Sigmoid colon (tissue), 7 donors: ENCODE data around the gene DPP8. TPM values are rescaled to one million over a fixed set of nuclear protein-coding genes. Genes with fewer than 3 reads are reported as not detected.
A peak's percentile ranks its signal among the peaks of the same experiment; 100 is the strongest.

Experiments used
- DNase-seq: peaks from one replicate; pipeline ENCODE4 v3.0.0-alpha.2; 2019
- H3K27ac ChIP-seq, 4 donors: fragments of 200-600 bp; sonication (generic); one replicate each; pipeline ENCODE4 v1.5.1; 2016 to 2019; ENCODE audit warnings: mild to moderate bottlenecking in 1 of 4
- H3K27me3 ChIP-seq, 3 donors: fragments of 200-600 bp; sonication (generic); one replicate each; pipeline ENCODE4 v1.5.1; 2019; ENCODE audit warnings: mild to moderate bottlenecking in 1 of 3
- H3K36me3 ChIP-seq, 4 donors: fragments of 200-600 bp; sonication (generic); one replicate each; pipeline ENCODE4 v1.5.1; 2016 to 2019
- H3K4me1 ChIP-seq, 4 donors: fragments of 200-600 bp; sonication (generic); one replicate each; pipeline ENCODE4 v1.5.1; 2017 to 2019
- H3K4me3 ChIP-seq, 4 donors: fragments of 200-600 bp; sonication (generic); one replicate each; pipeline ENCODE4 v1.5.1; 2017 to 2019; ENCODE audit warnings: mild to moderate bottlenecking in 2 of 4, moderate library complexity in 1 of 4
- H3K9me3 ChIP-seq, 4 donors: fragments of 200-600 bp in 3 of 4; sonication (generic) in 3 of 4; one replicate each; pipeline versions ENCODE4 v1.5.1 to v1.6.1; 2013 to 2019
- EP300 ChIP-seq, 4 donors: sonication (generic); formaldehyde crosslinking; IDR thresholded peaks; one replicate each; pipeline ENCODE4 v1.6.1; 2017; ENCODE audit warnings: antibody characterized with exemption in 4 of 4
- POLR2A ChIP-seq, 2 donors: fragments of 450-650 bp; IDR thresholded peaks; one replicate each; pipeline ENCODE4 v1.6.1; 2016; ENCODE audit warnings: antibody characterized with exemption in 2 of 2, mild to moderate bottlenecking in 2 of 2, moderate library complexity in 2 of 2
- POLR2AphosphoS5 ChIP-seq, 4 donors: sonication (generic); formaldehyde crosslinking; IDR thresholded peaks; one replicate each; pipeline ENCODE4 v1.6.1; 2017; ENCODE audit warnings: antibody characterized with exemption in 4 of 4
- WGBS, 2 donors: extraction: QIAGEN DNeasy Blood & Tissue Kit; methylation state at CpG; one replicate each; pipeline ENCODE4 v1.1.7; 2013; 5-methylcytosine and 5-hydroxymethylcytosine counted together
- intact Hi-C: fragments of 100-400 bp; cut with DNase I; formaldehyde crosslinking; loops from one replicate; pipeline ENCODE4 v1.15.1; 2023
- polyA plus RNA-seq, 3 donors: library from polyadenylated mRNA; stranded (reverse); fragments of 200-250 nt; gene quantifications; one replicate each; pipeline ENCODE4 v1.2.3, GENCODE V29; 2013
- total RNA-seq, 4 donors: library from RNA; depleted of rRNA; stranded (reverse); fragments of >200 nt; gene quantifications; one replicate each; pipeline ENCODE4 v1.1.0, GENCODE V29; 2016
- TF ChIP-seq, protein P1 (sequence below), 4 experiments: fragments of 450-650 bp in 3 of 4; fragments of 200-600 bp in 1 of 4; IDR thresholded peaks; one replicate each; pipeline ENCODE4 v1.5.1; 2016 to 2019; ENCODE audit warnings: antibody characterized with exemption in 4 of 4, mild to moderate bottlenecking in 3 of 4, moderate library complexity in 2 of 4
- donor health status: healthy with polysubstance abuse.
- donor health status: Bipolar disorder and iron deficiency.
- donor health status: healthy.

DPP8 gene
- total and polyA plus RNA-seq, 7 donors, result 8.4 to 40.3 (median 29.5) TPM

DNA sequence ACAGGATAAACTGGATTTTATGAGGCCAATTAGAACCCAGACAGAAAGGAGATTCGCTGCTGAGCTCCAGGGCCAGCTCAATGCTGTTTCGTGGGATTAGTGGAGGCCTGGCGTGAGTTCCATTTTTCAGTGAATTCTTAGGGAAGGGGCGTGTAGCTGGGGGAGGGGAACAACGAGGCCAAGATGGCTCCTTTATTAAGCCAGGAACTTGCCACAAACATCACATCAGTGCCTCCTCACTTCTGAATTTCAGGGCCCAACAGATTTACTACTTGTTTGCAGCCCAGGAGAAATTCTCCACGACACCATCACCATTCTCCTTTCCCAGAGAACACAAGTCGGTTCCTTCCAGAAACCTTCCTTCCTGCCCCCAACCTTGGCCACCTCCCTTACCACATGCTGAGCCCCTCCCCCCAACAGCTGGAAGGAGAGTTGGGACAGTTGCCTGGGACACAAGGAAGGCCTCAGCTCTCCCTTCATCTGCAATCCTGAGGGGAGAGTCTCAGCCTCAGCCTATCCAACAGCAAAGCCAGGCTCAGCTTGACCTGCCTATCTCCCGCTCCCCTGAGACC, 100.6 kb downstream of the DPP8 start:
- Histone ChIP-seq H3K27me3 (peaks cover 0 to 52% (median 8%) of the 10 kb centered on the region in 3 donors), H3K4me3 (no peak overlapping the region), H3K9me3 (no peaks in the 10 kb centered on the region), H3K27ac (no peak overlapping the region), H3K36me3 (no peaks in the 10 kb centered on the region), H3K4me1 (peaks cover 0 to 21% (median 18%) of the 10 kb centered on the region in 4 donors)
- no peak for TF ChIP-seq POLR2A (IDR thresholded peaks at IDR 0.05)
- TF ChIP-seq, protein P1, sequence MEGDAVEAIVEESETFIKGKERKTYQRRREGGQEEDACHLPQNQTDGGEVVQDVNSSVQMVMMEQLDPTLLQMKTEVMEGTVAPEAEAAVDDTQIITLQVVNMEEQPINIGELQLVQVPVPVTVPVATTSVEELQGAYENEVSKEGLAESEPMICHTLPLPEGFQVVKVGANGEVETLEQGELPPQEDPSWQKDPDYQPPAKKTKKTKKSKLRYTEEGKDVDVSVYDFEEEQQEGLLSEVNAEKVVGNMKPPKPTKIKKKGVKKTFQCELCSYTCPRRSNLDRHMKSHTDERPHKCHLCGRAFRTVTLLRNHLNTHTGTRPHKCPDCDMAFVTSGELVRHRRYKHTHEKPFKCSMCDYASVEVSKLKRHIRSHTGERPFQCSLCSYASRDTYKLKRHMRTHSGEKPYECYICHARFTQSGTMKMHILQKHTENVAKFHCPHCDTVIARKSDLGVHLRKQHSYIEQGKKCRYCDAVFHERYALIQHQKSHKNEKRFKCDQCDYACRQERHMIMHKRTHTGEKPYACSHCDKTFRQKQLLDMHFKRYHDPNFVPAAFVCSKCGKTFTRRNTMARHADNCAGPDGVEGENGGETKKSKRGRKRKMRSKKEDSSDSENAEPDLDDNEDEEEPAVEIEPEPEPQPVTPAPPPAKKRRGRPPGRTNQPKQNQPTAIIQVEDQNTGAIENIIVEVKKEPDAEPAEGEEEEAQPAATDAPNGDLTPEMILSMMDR (IDR thresholded peaks at IDR 0.05), result no peak
- TF ChIP-seq EP300 (IDR thresholded peaks at IDR 0.05), result no peak
- no peak for TF ChIP-seq POLR2AphosphoS5 (IDR thresholded peaks at IDR 0.05)
- WGBS, 2 donors, result 63 to 70% methylated on average over 8 of the region's 8 CpGs
- intact Hi-C loops, result no loop called here
- peak; percentile 71 for DNase-seq

DNA sequence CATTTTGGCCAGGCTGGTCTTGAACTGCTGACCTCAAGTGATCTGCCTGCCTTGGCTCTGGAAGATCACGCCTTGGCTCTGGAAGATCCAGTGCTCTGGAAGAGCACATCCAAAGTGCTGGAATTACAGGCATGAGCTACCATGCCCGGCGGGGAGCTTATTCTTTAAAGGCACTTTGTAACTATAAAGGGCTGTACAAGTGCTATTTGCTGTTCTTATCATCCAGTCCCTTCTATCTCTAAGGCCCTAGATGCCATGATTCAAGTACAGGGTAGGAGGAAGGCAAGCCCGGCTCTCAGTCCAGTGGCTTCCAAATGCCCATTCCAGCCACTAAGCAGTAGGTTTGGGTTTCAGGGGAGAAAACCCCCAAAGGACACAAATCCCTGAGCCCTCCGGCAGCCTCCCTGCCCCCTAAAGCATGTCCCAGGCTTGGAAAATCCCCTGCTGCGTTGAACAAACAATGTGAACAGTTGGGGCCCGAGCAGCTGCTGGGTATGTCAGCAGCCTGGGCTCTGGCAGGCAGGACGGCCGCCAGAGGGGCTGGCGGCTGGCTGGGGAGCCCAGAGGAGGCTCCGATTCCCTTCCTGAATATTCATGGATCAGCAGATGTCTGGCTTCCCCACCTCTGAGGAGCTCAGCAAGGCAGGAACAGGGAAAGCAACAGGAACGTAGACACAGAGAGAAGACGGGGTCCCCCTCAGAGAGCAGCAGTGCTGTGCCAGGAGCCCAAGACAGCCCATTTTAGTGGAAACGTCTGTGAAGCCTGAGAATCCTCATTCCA, 102.5 kb downstream of the DPP8 start:
- intact Hi-C loops, result no loop called here
- Histone ChIP-seq H3K9me3 (no peaks in the 10 kb centered on the region), H3K4me3 (no peak overlapping the region), H3K27ac (peak overlapping the region in 1 of 4 donors; percentile 4), H3K27me3 (peaks cover 0 to 36% (median 8%) of the 10 kb centered on the region in 3 donors), H3K4me1 (peaks cover 0 to 8% (median 3%) of the 10 kb centered on the region in 4 donors), H3K36me3 (no peaks in the 10 kb centered on the region)
- DNase-seq, result no peak
- WGBS, 2 donors, result 61 to 67% methylated on average over 14 of the region's 14 CpGs
- TF ChIP-seq, protein P1 (IDR thresholded peaks at IDR 0.05), result no peak
- no peak for TF ChIP-seq POLR2AphosphoS5 (IDR thresholded peaks at IDR 0.05)
- no peak for TF ChIP-seq EP300 (IDR thresholded peaks at IDR 0.05)
- no peak for TF ChIP-seq POLR2A (IDR thresholded peaks at IDR 0.05)

DNA sequence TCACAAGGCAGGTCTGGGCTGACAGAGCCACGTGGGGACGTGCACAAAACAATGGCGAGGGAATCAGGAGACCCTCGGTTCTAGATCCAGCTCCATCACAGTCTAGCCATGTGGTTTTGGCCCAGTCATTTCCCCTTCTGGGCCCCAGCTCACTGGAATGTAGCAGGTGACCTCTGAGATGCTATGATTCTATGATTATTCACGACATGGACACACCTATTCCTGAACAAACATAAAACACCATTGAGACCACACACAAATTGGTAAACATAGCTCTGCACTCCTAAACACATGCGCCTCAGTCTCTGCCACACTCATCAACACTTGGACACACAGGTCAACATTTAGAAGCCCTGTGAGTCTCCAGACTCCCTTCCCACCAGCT, 103.7 kb downstream of the DPP8 start:
- WGBS, 2 donors, result 74 to 86% methylated on average over 6 of the region's 6 CpGs
- Histone ChIP-seq H3K27ac (no peak overlapping the region), H3K4me3 (no peak overlapping the region), H3K9me3 (no peaks in the 10 kb centered on the region), H3K27me3 (peaks cover 0 to 26% (median 8%) of the 10 kb centered on the region in 3 donors), H3K36me3 (no peaks in the 10 kb centered on the region), H3K4me1 (peaks cover 0 to 8% (median 3%) of the 10 kb centered on the region in 4 donors)
- no peak for DNase-seq
- TF ChIP-seq POLR2AphosphoS5 (IDR thresholded peaks at IDR 0.05) (no peak), POLR2A (IDR thresholded peaks at IDR 0.05) (no peak), EP300 (IDR thresholded peaks at IDR 0.05) (no peak)
- TF ChIP-seq, protein P1 (IDR thresholded peaks at IDR 0.05), result no peak
- intact Hi-C loops, result no loop called here

DNA sequence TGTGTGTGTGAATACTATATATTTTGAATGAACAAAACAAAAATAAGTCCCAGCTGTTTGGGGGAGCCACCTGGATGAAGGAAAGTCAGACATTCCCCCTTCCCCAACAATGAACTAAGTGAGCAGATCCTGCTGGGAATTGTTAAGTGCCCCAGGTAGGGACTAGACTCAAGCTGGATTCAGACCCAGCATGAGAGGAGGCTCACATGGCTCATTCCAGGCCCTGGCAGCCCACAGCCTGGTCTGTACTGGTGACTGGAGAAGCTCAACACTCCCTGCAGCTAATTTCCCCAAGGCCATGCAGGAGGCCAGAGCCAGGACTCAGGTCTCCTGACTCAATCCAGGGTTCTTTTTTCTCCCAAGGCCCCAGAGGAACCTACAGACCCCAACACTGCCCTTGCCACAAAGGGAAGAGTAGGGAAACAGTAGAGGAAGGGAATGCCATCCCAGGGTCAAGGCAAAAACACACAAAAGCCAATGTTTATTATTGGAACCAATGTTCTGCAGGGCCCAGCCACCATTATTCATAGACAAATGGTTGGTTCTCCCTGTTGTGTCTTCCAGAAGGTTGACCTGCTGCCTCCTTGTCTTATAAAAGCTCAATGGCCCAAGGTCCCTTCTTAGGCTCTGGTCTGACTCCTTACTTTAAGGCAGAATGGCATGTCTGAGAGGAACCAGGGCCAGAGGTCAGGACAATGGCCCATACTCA, 104.3 kb downstream of the DPP8 start:
- Histone ChIP-seq H3K36me3 (no peaks in the 10 kb centered on the region), H3K27ac (no peak overlapping the region), H3K27me3 (peaks cover 0 to 20% (median 8%) of the 10 kb centered on the region in 3 donors), H3K4me1 (peaks cover 0 to 8% (median 3%) of the 10 kb centered on the region in 4 donors), H3K9me3 (no peaks in the 10 kb centered on the region), H3K4me3 (no peak overlapping the region)
- intact Hi-C loops, result no loop called here
- DNase-seq, result no peak
- TF ChIP-seq, protein P1 (IDR thresholded peaks at IDR 0.05), result no peak
- TF ChIP-seq EP300 (IDR thresholded peaks at IDR 0.05) (no peak), POLR2AphosphoS5 (IDR thresholded peaks at IDR 0.05) (no peak), POLR2A (IDR thresholded peaks at IDR 0.05) (no peak)
